ENCODE data around the gene TLK2. TPM values are rescaled to one million over a fixed set of nuclear protein-coding genes. Genes with fewer than 3 reads are reported as not detected.

TLK2 gene
- total RNA-seq, 3 donors from 2014 or later = 39.8 to 59.0 (median 42.0) TPM

- peak overlapping the region in 1 of 3 donors; percentile 86 for H3K4me3 ChIP-seq
- no peaks in the 10 kb centered on the region for H3K4me1 ChIP-seq
- intact Hi-C loops (cut with DNase I; ENCODE audit: low total_unique reads) = no loop called here
- peak overlapping the region in 1 of 2 donors; percentile 95 for H3K27ac ChIP-seq
- no peaks in the 10 kb centered on the region for H3K9me3 ChIP-seq
- peaks cover 0 to 15% of the 10 kb centered on the region in 2 donors for H3K27me3 ChIP-seq
- TF ChIP-seq CTCF (IDR thresholded peaks at IDR 0.05) = no peak
- no peak for TF ChIP-seq POLR2A (IDR thresholded peaks at IDR 0.05)
- TF ChIP-seq POLR2AphosphoS5 (IDR thresholded peaks at IDR 0.05) = no peak
- no peaks in the 10 kb centered on the region for H3K36me3 ChIP-seq
- DNase-seq (ENCODE audit: low spot score in 2 of 2) = no peak
These were observed 151.9 kb downstream of the TLK2 start for GRCh38 chr17:62630365-62631085.

DNA sequence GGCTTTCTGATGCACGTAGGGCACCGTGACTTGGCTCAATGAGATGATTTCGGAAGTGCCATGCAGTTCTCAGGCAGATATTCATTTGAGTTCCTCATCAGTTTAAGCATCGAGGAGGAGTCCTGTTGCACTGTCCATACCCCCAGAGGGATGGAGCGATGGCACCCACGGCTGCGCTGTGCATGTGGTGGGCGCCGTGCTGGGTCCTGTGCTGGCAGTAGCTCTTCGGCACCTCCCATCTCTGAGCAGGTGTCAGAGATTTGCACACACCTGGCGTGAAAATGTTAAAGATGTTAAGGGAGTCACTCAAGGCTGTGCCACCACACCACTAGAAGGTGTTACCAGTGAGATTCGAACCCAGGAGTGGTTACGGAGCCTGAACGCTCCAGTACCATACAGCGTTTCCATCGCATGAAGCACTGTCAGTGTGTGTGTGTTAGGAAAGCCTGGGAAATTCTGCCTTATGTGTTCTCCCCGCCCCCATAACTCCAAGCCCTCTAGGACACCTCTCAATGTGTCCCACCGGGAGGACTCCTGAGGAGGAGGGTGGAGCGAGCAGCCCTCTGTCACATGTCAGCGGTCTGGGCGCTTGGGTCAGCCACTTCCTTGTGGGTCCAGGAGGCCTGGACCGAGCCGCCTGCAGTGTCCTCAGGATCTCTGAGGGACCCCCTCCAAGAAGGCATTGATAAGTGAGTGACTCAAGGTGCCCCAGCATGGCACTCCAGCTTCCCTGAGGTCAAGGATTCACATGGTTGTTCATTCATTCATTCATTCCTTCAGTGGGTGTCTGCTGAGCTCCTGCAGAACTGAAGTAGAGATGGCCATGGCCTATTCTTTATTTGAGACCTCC, 152.7 kb downstream of the TLK2 start:
- Histone ChIP-seq H3K4me1 (no peaks in the 10 kb centered on the region), H3K27ac (peak overlapping the region in 1 of 2 donors; percentile 95)
- intact Hi-C loops (cut with DNase I; ENCODE audit: low total_unique reads) = no loop called here

DNA sequence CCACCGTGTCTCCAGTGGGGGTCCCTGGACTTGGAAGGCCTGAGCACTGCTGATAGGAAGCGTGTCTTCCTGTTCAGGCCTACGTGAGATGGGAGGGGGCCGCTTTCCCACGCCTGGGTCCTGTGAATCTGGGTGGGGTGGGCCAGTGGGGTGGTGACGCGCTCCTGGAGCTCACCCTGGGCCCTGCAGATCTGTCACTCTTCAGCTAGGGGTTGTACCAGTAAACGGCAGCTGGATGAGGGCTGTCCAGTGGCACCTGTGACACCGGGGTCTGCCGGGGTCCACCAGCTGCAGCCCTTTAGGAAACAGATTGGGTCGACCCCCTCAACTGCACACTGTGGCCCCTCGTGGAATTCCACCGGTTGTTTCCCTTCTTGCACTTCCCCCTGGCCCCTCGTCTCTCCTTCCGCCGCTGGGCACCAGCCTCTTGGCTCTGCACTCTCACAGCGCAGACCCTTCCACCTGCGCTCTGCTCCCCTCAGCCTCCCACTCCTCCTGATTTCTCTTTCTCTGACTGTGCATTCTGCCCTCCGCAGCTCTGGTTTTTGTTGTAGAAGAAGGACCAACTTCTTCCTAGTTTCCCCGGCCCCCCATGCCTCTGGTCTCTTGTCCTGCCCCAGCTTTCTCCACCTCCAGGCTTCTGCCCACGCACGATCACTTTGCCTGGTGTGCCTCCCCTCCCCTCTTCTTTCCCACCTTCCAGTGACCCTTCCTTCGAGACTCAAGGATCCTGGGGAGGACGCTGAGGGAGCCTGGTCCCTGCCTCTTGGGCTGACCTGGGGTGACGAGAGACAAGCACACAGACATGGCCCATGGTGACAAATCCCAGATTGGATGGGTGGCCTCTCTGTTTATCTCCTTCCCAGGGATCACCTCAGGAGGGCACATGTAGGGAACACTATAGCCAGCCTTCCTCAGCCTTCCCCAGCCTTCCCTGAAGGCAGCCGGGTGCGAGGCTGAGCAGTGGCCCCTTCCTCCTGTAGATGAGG, 153.6 kb downstream of the TLK2 start:
- no peak for DNase-seq (ENCODE audit: low spot score in 2 of 2)

More for the DNA sequence above, 152.7 kb downstream of the TLK2 start:
- Histone ChIP-seq H3K36me3 (no peaks in the 10 kb centered on the region), H3K9me3 (no peaks in the 10 kb centered on the region), H3K4me3 (no peak overlapping the region), H3K27me3 (peaks cover 0 to 15% of the 10 kb centered on the region in 2 donors)
- no peak for TF ChIP-seq POLR2A (IDR thresholded peaks at IDR 0.05)
- no peak for TF ChIP-seq POLR2AphosphoS5 (IDR thresholded peaks at IDR 0.05)
- TF ChIP-seq CTCF (IDR thresholded peaks at IDR 0.05) = no peak
- no peak for DNase-seq (ENCODE audit: low spot score in 2 of 2)

GRCh38 chr17:62637809-62638208, 159.2 kb downstream of the TLK2 start:
- TF ChIP-seq CTCF (IDR thresholded peaks at IDR 0.05) (no peak), POLR2A (IDR thresholded peaks at IDR 0.05) (no peak), POLR2AphosphoS5 (IDR thresholded peaks at IDR 0.05) (no peak)
- H3K4me1 ChIP-seq = no peaks in the 10 kb centered on the region
- H3K4me3 ChIP-seq = no peak overlapping the region
- H3K9me3 ChIP-seq = no peaks in the 10 kb centered on the region
- no peaks in the 10 kb centered on the region for H3K27me3 ChIP-seq
- intact Hi-C loops (cut with DNase I; ENCODE audit: low total_unique reads) = no loop called here
- no peak overlapping the region for H3K27ac ChIP-seq
- no peaks in the 10 kb centered on the region for H3K36me3 ChIP-seq
- DNase-seq (ENCODE audit: low spot score in 2 of 2) = no peak

More for the DNA sequence above, 153.6 kb downstream of the TLK2 start:
- no peaks in the 10 kb centered on the region for H3K9me3 ChIP-seq
- intact Hi-C loops (cut with DNase I; ENCODE audit: low total_unique reads) = no loop called here
- H3K27me3 ChIP-seq = peaks cover 0 to 10% of the 10 kb centered on the region in 2 donors
- TF ChIP-seq POLR2A (IDR thresholded peaks at IDR 0.05) (no peak), CTCF (IDR thresholded peaks at IDR 0.05) (no peak), POLR2AphosphoS5 (IDR thresholded peaks at IDR 0.05) (no peak)
- H3K27ac ChIP-seq = peak overlapping the region in 1 of 2 donors; percentile 25
- H3K36me3 ChIP-seq = no peaks in the 10 kb centered on the region
- no peaks in the 10 kb centered on the region for H3K4me1 ChIP-seq
- no peak overlapping the region for H3K4me3 ChIP-seq
